ENCODE results near the gene PANX2. TPM values are rescaled to one million over a fixed set of nuclear protein-coding genes. Genes with fewer than 3 reads are reported as not detected.
"Not testable (repeated sequence)": the region's sequence is repeated elsewhere in the genome, so short reads cannot be mapped to it uniquely, and the experiment has no call there.

PANX2 gene
- total RNA-seq, 2 experiments from 2014 or later, result not detected

- H3K4me2 ChIP-seq (ENCODE audit: low read length), result no peak overlapping the region
- H3K27ac ChIP-seq (ENCODE audit: low read depth, low read length, poor library complexity, severe bottlenecking), result no peak overlapping the region
- no peak for DNase-seq (ENCODE audit: low spot score)
- H2AFZ ChIP-seq (ENCODE audit: low read length), result no peak overlapping the region
- no peak for TF ChIP-seq CTCF (conservative IDR thresholded peaks at IDR 0.05; ENCODE audit: low read length)
- TF ChIP-seq EZH2phosphoT487 (IDR thresholded peaks at IDR 0.05; ENCODE audit: borderline replicate concordance, low read depth, low read length), result no peak
- H3K9me2 ChIP-seq (ENCODE audit: insufficient read depth, low read length), result no peaks in the 10 kb centered on the region
- ChIA-PET CTCF (ENCODE audit: unreplicated experiment) (no interaction called here), POLR2A (no interaction called here)
- intact Hi-C loops (cut with micrococcal nuclease; ENCODE audit: unreplicated experiment), result loop anchor here (5.0 kb wide), 1 partner anchor 219 kb away; no protein-coding TSS in a partner anchor
- H3K79me2 ChIP-seq (ENCODE audit: insufficient read depth, low read depth, low read length), result no peaks in the 10 kb centered on the region
- no peak overlapping the region for H3K4me3 ChIP-seq (ENCODE audit: low read depth, low read length, poor library complexity, severe bottlenecking)
- no peaks in the 10 kb centered on the region for H4K20me1 ChIP-seq (ENCODE audit: insufficient read depth, low read length)
- no peaks in the 10 kb centered on the region for H3K36me3 ChIP-seq (ENCODE audit: insufficient read depth, low read length)
- H3K4me1 ChIP-seq (ENCODE audit: insufficient read depth, low read length, poor library complexity, severe bottlenecking), result no peaks in the 10 kb centered on the region
- H3K9me3 ChIP-seq (ENCODE audit: low read length), result no peaks in the 10 kb centered on the region
- no TSS peak for BruUV-seq (replicated peaks)
These were observed 23.9 kb upstream of the PANX2 start for GRCh38 chr22:50146439-50147238.

GRCh38 chr22:50147258-50148165 lies 23.0 kb upstream of the PANX2 start:
- H3K4me1 ChIP-seq (ENCODE audit: insufficient read depth, low read length, poor library complexity, severe bottlenecking); H3K4me2 ChIP-seq (ENCODE audit: low read length); H3K4me3 ChIP-seq (ENCODE audit: low read depth, low read length, poor library complexity, severe bottlenecking); POLR2A ChIA-PET; H2AFZ ChIP-seq (ENCODE audit: low read length); DNase-seq (ENCODE audit: low spot score); H3K79me2 ChIP-seq (ENCODE audit: insufficient read depth, low read depth, low read length); H3K36me3 ChIP-seq (ENCODE audit: insufficient read depth, low read length); H3K27ac ChIP-seq (ENCODE audit: low read depth, low read length, poor library complexity, severe bottlenecking); BruUV-seq (replicated peaks); H3K9me3 ChIP-seq (ENCODE audit: low read length); H4K20me1 ChIP-seq (ENCODE audit: insufficient read depth, low read length); H3K9me2 ChIP-seq (ENCODE audit: insufficient read depth, low read length); CTCF ChIA-PET (ENCODE audit: unreplicated experiment): not testable (repeated sequence)
- intact Hi-C loops (cut with micrococcal nuclease; ENCODE audit: unreplicated experiment), result loop anchor here (2.0 to 5.0 kb wide), 2 partner anchors 53 to 220 kb away; partner anchors contain the start of gene SELENOO

GRCh38 chr22:50148166-50148500 lies 22.4 kb upstream of the PANX2 start:
- Histone ChIP-seq H3K36me3 (ENCODE audit: insufficient read depth, low read length) (no peaks in the 10 kb centered on the region), H3K27ac (ENCODE audit: low read depth, low read length, poor library complexity, severe bottlenecking) (no peak overlapping the region), H3K4me1 (ENCODE audit: insufficient read depth, low read length, poor library complexity, severe bottlenecking) (no peaks in the 10 kb centered on the region), H3K4me3 (ENCODE audit: low read depth, low read length, poor library complexity, severe bottlenecking) (no peak overlapping the region), H3K9me2 (ENCODE audit: insufficient read depth, low read length) (no peaks in the 10 kb centered on the region), H3K79me2 (ENCODE audit: insufficient read depth, low read depth, low read length) (no peaks in the 10 kb centered on the region), H3K4me2 (ENCODE audit: low read length) (no peak overlapping the region), H3K9me3 (ENCODE audit: low read length) (no peaks in the 10 kb centered on the region), H2AFZ (ENCODE audit: low read length) (no peak overlapping the region), H4K20me1 (ENCODE audit: insufficient read depth, low read length) (no peaks in the 10 kb centered on the region)
- no TSS peak for BruUV-seq (replicated peaks)
- no peak for DNase-seq (ENCODE audit: low spot score)
- ChIA-PET CTCF (ENCODE audit: unreplicated experiment) (no interaction called here), POLR2A (no interaction called here)
- intact Hi-C loops (cut with micrococcal nuclease; ENCODE audit: unreplicated experiment), result loop anchor here (2.0 to 5.0 kb wide), 2 partner anchors 53 to 221 kb away; partner anchors contain the start of gene SELENOO
- TF ChIP-seq CTCF (conservative IDR thresholded peaks at IDR 0.05; ENCODE audit: low read length), result no peak

All from OCI-LY7 (cell line).